CD14-positive monocyte (primary cell): Measurements from ENCODE around the gene SASH1. TPM values are rescaled to one million over a fixed set of nuclear protein-coding genes. Genes with fewer than 3 reads are reported as not detected.

Experiments used
- DNase-seq, 3 donors: peaks; one replicate each; pipeline ENCODE4 v3.0.0-alpha.2; 2011 to 2022
- H2AFZ ChIP-seq: 2 replicates; pipeline ENCODE4 v1.6.0; 2012; ENCODE audit warnings: mild to moderate bottlenecking, low read depth, low read length, inconsistent platforms; ENCODE audit not compliant: insufficient read depth, poor library complexity, severe bottlenecking
- H3K27ac ChIP-seq, 2 donors: 1 replicate in 1 of 2; 2 replicates in 1 of 2; pipeline ENCODE4 v1.5.1; 2012 to 2013; ENCODE audit warnings: low read length in 2 of 2, control low read depth in 1 of 2, inconsistent platforms in 1 of 2, low read depth in 1 of 2, mild to moderate bottlenecking in 1 of 2
- H3K27me3 ChIP-seq, 2 donors: one replicate each; pipeline versions ENCODE4 v1.6.0 to v1.6.1; 2011 to 2013; ENCODE audit warnings: low read length in 2 of 2; ENCODE audit not compliant: control insufficient read depth in 2 of 2, insufficient read depth in 2 of 2
- H3K36me3 ChIP-seq, 2 donors: replicated peaks in 1 of 2; 1 replicate in 1 of 2; 2 replicates in 1 of 2; pipeline versions ENCODE4 v1.5.1 to v1.6.1; 2012 to 2013; ENCODE audit warnings: low read length in 2 of 2, control low read depth in 1 of 2, inconsistent platforms in 1 of 2, mild to moderate bottlenecking in 1 of 2; ENCODE audit not compliant: insufficient read depth in 2 of 2, control insufficient read depth in 1 of 2
- H3K4me1 ChIP-seq, 2 donors: 1 replicate in 1 of 2; 2 replicates in 1 of 2; pipeline versions ENCODE4 v1.5.1 to v1.6.1; 2012 to 2013; ENCODE audit warnings: low read length in 2 of 2, control low read depth in 1 of 2, inconsistent platforms in 1 of 2, mild to moderate bottlenecking in 1 of 2, moderate library complexity in 1 of 2; ENCODE audit not compliant: insufficient read depth in 2 of 2, control insufficient read depth in 1 of 2
- H3K4me2 ChIP-seq: replicated peaks from 2 replicates; pipeline ENCODE3; 2012; ENCODE audit warnings: low read length, moderate library complexity, mild to moderate bottlenecking; ENCODE audit not compliant: poor library complexity, severe bottlenecking; ENCODE audit errors: extremely low read depth
- H3K4me3 ChIP-seq, 3 experiments: fragments of 200-600 bp in 1 of 3; sonication (generic) in 1 of 3; replicated peaks in 1 of 3; 1 replicate in 2 of 3; 2 replicates in 1 of 3; pipeline ENCODE4 v1.5.1; 2011 to 2013; ENCODE audit warnings: low read length in 3 of 3, mild to moderate bottlenecking in 3 of 3, control low read depth in 2 of 3, low read depth in 2 of 3, inconsistent platforms in 1 of 3, moderate library complexity in 1 of 3
- H3K79me2 ChIP-seq: 2 replicates; pipeline ENCODE4 v1.6.0; 2012; ENCODE audit warnings: mild to moderate bottlenecking, control low read depth, inconsistent platforms, low read length, moderate library complexity; ENCODE audit not compliant: insufficient read depth
- H3K9ac ChIP-seq: 2 replicates; pipeline ENCODE4 v1.6.0; 2017; ENCODE audit warnings: low read length, mild to moderate bottlenecking; ENCODE audit not compliant: insufficient read depth, poor library complexity, severe bottlenecking
- H3K9me3 ChIP-seq, 2 donors: replicated peaks in 1 of 2; 1 replicate in 1 of 2; 2 replicates in 1 of 2; pipeline versions ENCODE4 v1.5.1 to v1.6.1; 2012 to 2013; ENCODE audit warnings: low read length in 2 of 2, control low read depth in 1 of 2; ENCODE audit not compliant: control insufficient read depth in 1 of 2, insufficient read depth in 1 of 2
- H4K20me1 ChIP-seq: 2 replicates; pipeline ENCODE4 v1.6.0; 2012; ENCODE audit warnings: mild to moderate bottlenecking, low read length, control low read depth, moderate library complexity; ENCODE audit not compliant: insufficient read depth
- H3K27ac Mint-ChIP-seq, 7 donors: one replicate each; pipeline ENCODE4 v1.8.0; 2020; ENCODE audit warnings: mild to moderate bottlenecking in 7 of 7, mixed read lengths in 7 of 7, moderate library complexity in 6 of 7, inconsistent platforms in 2 of 7
- H3K27me3 Mint-ChIP-seq, 3 donors: one replicate each; pipeline ENCODE4 v1.8.0; 2021 to 2022; ENCODE audit warnings: low read depth in 3 of 3, mild to moderate bottlenecking in 3 of 3, mixed read lengths in 3 of 3, moderate library complexity in 3 of 3, inconsistent platforms in 1 of 3
- H3K36me3 Mint-ChIP-seq, 2 donors: one replicate each; pipeline ENCODE4 v1.8.0; 2020; ENCODE audit warnings: mixed read lengths in 2 of 2, inconsistent platforms in 1 of 2, mild to moderate bottlenecking in 1 of 2
- H3K4me1 Mint-ChIP-seq: one replicate; pipeline ENCODE4 v1.8.0; 2020; ENCODE audit warnings: mild to moderate bottlenecking, mixed read lengths
- H3K4me3 Mint-ChIP-seq, 2 donors: one replicate each; pipeline ENCODE4 v1.8.0; 2020; ENCODE audit warnings: mild to moderate bottlenecking in 2 of 2, mixed read lengths in 2 of 2, moderate library complexity in 1 of 2
- H3K9me3 Mint-ChIP-seq, 7 donors: one replicate each; pipeline ENCODE4 v1.8.0; 2020 to 2022; ENCODE audit warnings: mixed read lengths in 7 of 7, mild to moderate bottlenecking in 6 of 7, moderate library complexity in 6 of 7, inconsistent platforms in 2 of 7
- CTCF ChIP-seq: fragments of 200-600 bp; IDR thresholded peaks from one replicate; pipeline ENCODE4 v1.8.0; 2022; ENCODE audit warnings: antibody characterized with exemption, mild to moderate bottlenecking
- WGBS: methylation state at CpG from one replicate; pipeline ENCODE4 v1.1.5; 2013; ENCODE audit warnings: missing lambda C conversion rate; ENCODE audit not compliant: insufficient coverage; 5-methylcytosine and 5-hydroxymethylcytosine counted together
- intact Hi-C, 2 donors: fragments of 100-400 bp; cut with micrococcal nuclease; formaldehyde crosslinking; loops; one replicate each; pipeline versions ENCODE4 v1.15.0 to v1.15.1; 2023
- polyA plus RNA-seq, 3 donors: library from polyadenylated mRNA; depleted of rRNA in 1 of 3; unstranded in 2 of 3; stranded (reverse) in 1 of 3; fragments of 300-500 nt in 2 of 3; fragments of >200 nt in 1 of 3; fragmentation: Illumina TruSeq in 2 of 3; gene quantifications; 1 replicate in 2 of 3; 2 replicates in 1 of 3; pipeline ENCODE4 v1.2.3, GENCODE V29; 2012 to 2021

SASH1 gene
- polyA plus RNA-seq, 3 donors, result 0.90 to 5.1 (median 4.7) TPM

GRCh38 chr6:148570456-148570855, 227.8 kb downstream of the SASH1 start:
- intact Hi-C loops, result no loop called here
- H3K27me3 Mint-ChIP-seq, result peaks cover 8 to 13% (median 9%) of the 10 kb centered on the region in 3 donors
- WGBS, result 34% methylated on average over 5 of the region's 7 CpGs

GRCh38 chr6:148572676-148573335, 230.2 kb downstream of the SASH1 start:
- H3K36me3 ChIP-seq, result no peaks in the 10 kb centered on the region
- no peak overlapping the region for H3K4me3 ChIP-seq
- no peak for DNase-seq

More at GRCh38 chr6:148570456-148570855, 227.8 kb downstream of the SASH1 start:
- peaks cover 17 to 21% of the 10 kb centered on the region in 2 donors for H3K4me1 ChIP-seq
- Mint-ChIP-seq H3K4me1 (peaks cover 24% of the 10 kb centered on the region), H3K27ac (peak overlapping the region in 1 of 7 donors; percentile 12), H3K4me3 (peak overlapping the region in 1 of 2 donors; percentile 16), H3K36me3 (no peaks in the 10 kb centered on the region), H3K9me3 (peaks cover 0 to 2% (median 0%) of the 10 kb centered on the region in 7 donors)
- H3K79me2 ChIP-seq, result no peaks in the 10 kb centered on the region
- TF ChIP-seq CTCF, result no peak
- no peak overlapping the region for H3K9ac ChIP-seq
- no peak overlapping the region for H3K4me2 ChIP-seq
- H3K4me3 ChIP-seq, result no peak overlapping the region
- DNase-seq, result peak in 1 of 3 donors; percentile 12
- no peaks in the 10 kb centered on the region for H4K20me1 ChIP-seq
- H3K36me3 ChIP-seq, result no peaks in the 10 kb centered on the region
- no peak overlapping the region for H2AFZ ChIP-seq
- H3K27me3 ChIP-seq, result no peaks in the 10 kb centered on the region
- no peaks in the 10 kb centered on the region for H3K9me3 ChIP-seq
- no peak overlapping the region for H3K27ac ChIP-seq

More at GRCh38 chr6:148572676-148573335, 230.2 kb downstream of the SASH1 start:
- no peak overlapping the region for H3K9ac ChIP-seq
- H3K27me3 ChIP-seq, result peaks cover 0 to 3% of the 10 kb centered on the region in 2 donors
- H3K79me2 ChIP-seq, result no peaks in the 10 kb centered on the region
- peaks cover 9 to 16% (median 9%) of the 10 kb centered on the region in 3 donors for H3K27me3 Mint-ChIP-seq
- H3K4me1 Mint-ChIP-seq, result peaks cover 7% of the 10 kb centered on the region
- no peak overlapping the region for H3K27ac Mint-ChIP-seq
- peaks cover 0 to under 1% (median 0%) of the 10 kb centered on the region in 7 donors for H3K9me3 Mint-ChIP-seq
- H3K36me3 Mint-ChIP-seq, result no peaks in the 10 kb centered on the region
- H3K4me1 ChIP-seq, result peaks cover 0 to 3% of the 10 kb centered on the region in 2 donors
- intact Hi-C loops, result no loop called here
- no peaks in the 10 kb centered on the region for H3K9me3 ChIP-seq
- H3K27ac ChIP-seq, result no peak overlapping the region
- no peak overlapping the region for H3K4me3 Mint-ChIP-seq
- no peak for TF ChIP-seq CTCF
- H2AFZ ChIP-seq, result no peak overlapping the region
- H3K4me2 ChIP-seq, result no peak overlapping the region
- WGBS, result 85% methylated on average over 7 of the region's 9 CpGs
- no peaks in the 10 kb centered on the region for H4K20me1 ChIP-seq
